ENCODE measurements around the gene HCK.

- TF ChIP-seq CTCF (conservative IDR thresholded peaks at IDR 0.05; ENCODE audit: low read depth, low read length) (no peak), EZH2 (IDR thresholded peaks at IDR 0.05; ENCODE audit: low read length, unreplicated experiment) (no peak), EZH2phosphoT487 (IDR thresholded peaks at IDR 0.05; ENCODE audit: borderline replicate concordance, low read length) (no peak)
These were observed 23.2 kb upstream of the HCK start for GRCh38 chr20:32028647-32029372.

All from PC-3 (cell line).